ENCODE results near the gene PCP4.

PCP4 gene

DNA sequence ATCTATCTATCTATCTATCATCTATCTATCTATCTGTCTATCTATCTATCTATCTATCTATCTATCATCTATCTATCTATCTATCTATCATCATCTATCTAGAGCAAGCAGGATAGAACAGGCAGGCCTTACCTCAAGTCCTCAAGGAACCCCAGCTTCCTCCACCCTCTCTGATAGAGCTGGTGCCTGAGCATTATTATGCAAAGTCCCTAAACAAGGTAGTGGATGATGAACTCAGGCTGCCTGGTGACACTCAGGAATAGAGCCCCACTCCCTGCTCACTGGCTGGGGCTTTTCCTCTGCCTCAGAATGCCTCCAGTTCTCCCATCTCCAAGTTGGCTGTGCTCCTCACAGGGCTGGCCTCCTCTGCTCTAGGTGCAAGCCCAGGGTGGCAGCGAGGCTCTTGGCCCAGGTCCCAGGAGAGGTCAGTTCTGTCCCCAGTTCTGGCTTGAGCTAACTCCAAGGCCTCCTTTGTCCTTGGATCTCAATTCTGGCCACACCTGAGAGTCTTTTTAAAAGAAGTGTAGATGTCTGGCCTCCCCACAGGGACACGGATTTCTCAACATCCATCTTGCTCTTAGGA lies 60.2 kb downstream of the PCP4 start:
- H3K4me3 ChIP-seq (ENCODE audit: low read depth, low read length): no peak overlapping the region
- TF ChIP-seq, protein P1, sequence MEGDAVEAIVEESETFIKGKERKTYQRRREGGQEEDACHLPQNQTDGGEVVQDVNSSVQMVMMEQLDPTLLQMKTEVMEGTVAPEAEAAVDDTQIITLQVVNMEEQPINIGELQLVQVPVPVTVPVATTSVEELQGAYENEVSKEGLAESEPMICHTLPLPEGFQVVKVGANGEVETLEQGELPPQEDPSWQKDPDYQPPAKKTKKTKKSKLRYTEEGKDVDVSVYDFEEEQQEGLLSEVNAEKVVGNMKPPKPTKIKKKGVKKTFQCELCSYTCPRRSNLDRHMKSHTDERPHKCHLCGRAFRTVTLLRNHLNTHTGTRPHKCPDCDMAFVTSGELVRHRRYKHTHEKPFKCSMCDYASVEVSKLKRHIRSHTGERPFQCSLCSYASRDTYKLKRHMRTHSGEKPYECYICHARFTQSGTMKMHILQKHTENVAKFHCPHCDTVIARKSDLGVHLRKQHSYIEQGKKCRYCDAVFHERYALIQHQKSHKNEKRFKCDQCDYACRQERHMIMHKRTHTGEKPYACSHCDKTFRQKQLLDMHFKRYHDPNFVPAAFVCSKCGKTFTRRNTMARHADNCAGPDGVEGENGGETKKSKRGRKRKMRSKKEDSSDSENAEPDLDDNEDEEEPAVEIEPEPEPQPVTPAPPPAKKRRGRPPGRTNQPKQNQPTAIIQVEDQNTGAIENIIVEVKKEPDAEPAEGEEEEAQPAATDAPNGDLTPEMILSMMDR (IDR thresholded peaks at IDR 0.05; ENCODE audit: insufficient read depth, low read depth, low read length, missing control alignments): no peak
- DNase-seq (ENCODE audit: low read depth): no peak

GRCh38 chr21:39932335-39932734 lies 65.1 kb downstream of the PCP4 start:
- TF ChIP-seq, protein P1 (IDR thresholded peaks at IDR 0.05; ENCODE audit: insufficient read depth, low read depth, low read length, missing control alignments): no peak
- no peak overlapping the region for H3K4me3 ChIP-seq (ENCODE audit: low read depth, low read length)
- no peak for DNase-seq (ENCODE audit: low read depth)

GRCh38 chr21:39934895-39935294 lies 67.7 kb downstream of the PCP4 start:
- TF ChIP-seq, protein P1 (IDR thresholded peaks at IDR 0.05; ENCODE audit: insufficient read depth, low read depth, low read length, missing control alignments): no peak
- no peak for DNase-seq (ENCODE audit: low read depth)
- H3K4me3 ChIP-seq (ENCODE audit: low read depth, low read length): no peak overlapping the region

- TF ChIP-seq, protein P1 (IDR thresholded peaks at IDR 0.05; ENCODE audit: insufficient read depth, low read depth, low read length, missing control alignments): no peak
- no peak for DNase-seq (ENCODE audit: low read depth)
- no peak overlapping the region for H3K4me3 ChIP-seq (ENCODE audit: low read depth, low read length)
Measured at GRCh38 chr21:39935716-39936115, 68.5 kb downstream of the PCP4 start.

- TF ChIP-seq, protein P1 (IDR thresholded peaks at IDR 0.05; ENCODE audit: insufficient read depth, low read depth, low read length, missing control alignments): no peak
- DNase-seq (ENCODE audit: low read depth): no peak
- no peak overlapping the region for H3K4me3 ChIP-seq (ENCODE audit: low read depth, low read length)
Measured at GRCh38 chr21:39938086-39938625, 70.9 kb downstream of the PCP4 start.

DNA sequence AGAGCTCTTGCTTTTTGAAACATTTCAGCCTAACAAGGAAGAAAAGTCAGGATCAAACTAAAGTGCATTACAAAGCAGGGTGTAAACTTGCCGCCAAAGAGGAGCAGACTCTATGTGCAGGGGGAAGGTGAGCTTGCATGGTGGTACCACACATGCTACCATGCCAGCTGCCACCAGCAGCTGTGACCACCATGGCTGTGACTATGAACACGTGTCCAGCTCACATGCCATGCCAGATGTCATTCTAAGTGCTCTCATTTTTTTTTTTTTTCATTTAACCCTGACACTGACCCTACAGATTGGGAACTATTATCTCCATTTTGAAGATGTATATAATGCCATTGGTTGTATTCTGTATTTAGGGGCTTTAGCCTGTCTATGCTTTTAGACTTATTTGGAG lies 79.0 kb downstream of the PCP4 start:
- TF ChIP-seq, protein P1 (IDR thresholded peaks at IDR 0.05; ENCODE audit: insufficient read depth, low read depth, low read length, missing control alignments): no peak
- no peak overlapping the region for H3K4me3 ChIP-seq (ENCODE audit: low read depth, low read length)
- no peak for DNase-seq (ENCODE audit: low read depth)

DNA sequence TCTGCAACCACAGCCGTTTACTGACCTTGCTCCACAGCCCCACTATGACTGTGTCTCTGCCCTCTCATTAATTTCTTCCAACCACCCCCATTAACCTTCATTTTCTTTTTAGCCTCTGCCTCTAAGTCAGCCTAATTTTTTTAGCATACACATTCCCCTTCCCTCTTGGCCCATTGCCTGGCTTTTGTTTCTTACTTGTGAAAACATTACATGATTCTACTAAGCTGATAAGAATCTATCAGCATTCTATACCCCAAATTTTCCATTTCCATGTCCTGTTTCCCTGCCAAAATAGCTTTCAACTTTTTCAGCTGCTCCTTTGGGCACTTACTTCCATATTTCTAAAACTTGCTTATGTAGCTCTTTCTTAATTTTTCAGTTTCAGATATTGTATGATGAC lies 79.8 kb downstream of the PCP4 start:
- H3K4me3 ChIP-seq (ENCODE audit: low read depth, low read length): no peak overlapping the region
- DNase-seq (ENCODE audit: low read depth): no peak
- TF ChIP-seq, protein P1 (IDR thresholded peaks at IDR 0.05; ENCODE audit: insufficient read depth, low read depth, low read length, missing control alignments): no peak
